CD4-positive, alpha-beta T cell (primary cell): ENCODE results near the gene SOX8. TPM values are rescaled to one million over a fixed set of nuclear protein-coding genes. Genes with fewer than 3 reads are reported as not detected.

Experiments
- ATAC-seq: fragments of 200-7000 bp; cut with Tn5 transposase; one replicate; pipeline ENCODE4 v1.10.0; 2022; ENCODE audit warnings: mild to moderate bottlenecking; ENCODE audit not compliant: poor library complexity
- CTCF ChIA-PET: fragments of 350-600 bp; sonication (Branson Sonifier 250); formaldehyde crosslinking; loops from one replicate; lab custom pipeline; 2021; ENCODE audit warnings: antibody characterized with exemption, inconsistent platforms; lab: Charles Lee
- POLR2A ChIA-PET: fragments of 350-600 bp; sonication (Branson Sonifier 250); formaldehyde crosslinking; loops from one replicate; lab custom pipeline; 2021; ENCODE audit warnings: antibody characterized with exemption, inconsistent platforms; lab: Charles Lee
- DNase-seq, 14 experiments: peaks; one replicate each; pipeline ENCODE4 v3.0.0-alpha.2; 2013 to 2020; ENCODE audit warnings: mixed read lengths in 2 of 14
- H3K27ac ChIP-seq, 2 donors: one replicate each; pipeline versions ENCODE4 v1.5.1 to v1.7.0; 2013; ENCODE audit warnings: low read length in 2 of 2, low read depth in 1 of 2, mild to moderate bottlenecking in 1 of 2
- H3K27me3 ChIP-seq, 2 experiments: 1 replicate in 1 of 2; 2 replicates in 1 of 2; pipeline versions ENCODE4 v1.6.1 to v1.7.0; 2013; ENCODE audit warnings: low read length in 2 of 2, control low read depth in 1 of 2, mild to moderate bottlenecking in 1 of 2, moderate library complexity in 1 of 2; ENCODE audit not compliant: insufficient read depth in 2 of 2, control insufficient read depth in 1 of 2
- H3K36me3 ChIP-seq: one replicate; pipeline ENCODE4 v1.6.1; 2013; ENCODE audit warnings: low read length, control low read depth; ENCODE audit not compliant: insufficient read depth
- H3K4me1 ChIP-seq: one replicate; pipeline ENCODE4 v1.6.1; 2013; ENCODE audit warnings: low read length, control low read depth; ENCODE audit not compliant: insufficient read depth
- H3K4me3 ChIP-seq: one replicate; pipeline ENCODE4 v1.5.1; 2013; ENCODE audit warnings: mild to moderate bottlenecking, low read length, moderate library complexity
- H3K9me3 ChIP-seq, 2 experiments: 1 replicate in 1 of 2; 2 replicates in 1 of 2; pipeline versions ENCODE4 v1.6.1 to v1.7.0; 2013; ENCODE audit warnings: low read length in 2 of 2, mild to moderate bottlenecking in 2 of 2, control low read depth in 1 of 2, moderate library complexity in 1 of 2; ENCODE audit not compliant: control insufficient read depth in 1 of 2, insufficient read depth in 1 of 2
- H3K27ac Mint-ChIP-seq: one replicate; pipeline ENCODE4 v1.8.0; 2020; ENCODE audit warnings: mixed read lengths
- H3K27me3 Mint-ChIP-seq: one replicate; pipeline ENCODE4 v1.8.0; 2021; ENCODE audit warnings: mixed read lengths
- H3K36me3 Mint-ChIP-seq: one replicate; pipeline ENCODE4 v1.8.0; 2021; ENCODE audit warnings: low read depth, mixed read lengths
- H3K4me1 Mint-ChIP-seq: one replicate; pipeline ENCODE4 v1.8.0; 2021; ENCODE audit warnings: low read depth, mixed read lengths
- H3K4me3 Mint-ChIP-seq: one replicate; pipeline ENCODE4 v1.8.0; 2020; ENCODE audit warnings: mild to moderate bottlenecking, mixed read lengths
- H3K9me3 Mint-ChIP-seq: one replicate; pipeline ENCODE4 v1.8.0; 2020; ENCODE audit warnings: mixed read lengths
- CTCF ChIP-seq: fragments of 200-600 bp; IDR thresholded peaks from one replicate; pipeline ENCODE4 v1.8.0; 2022; ENCODE audit warnings: antibody characterized with exemption, mild to moderate bottlenecking
- intact Hi-C, 2 experiments: fragments of 100-400 bp; cut with DNase I in 1 of 2; cut with micrococcal nuclease in 1 of 2; formaldehyde crosslinking; loops; one replicate each; pipeline versions ENCODE4 v1.15.1 to v1.9.0; 2023 to 2025; cut with DNase I, micrococcal nuclease
- total RNA-seq, 174 experiments: library from RNA in 2 of 174; stranded (reverse) in 2 of 174; gene quantifications; one replicate each; pipeline ENCODE4 v1.2.3 and lab custom pipeline; 2021 to 2026

The SOX8 gene
- total RNA-seq, 2 experiments from 2014 or later: 1.4 to 2.3 TPM

- no peaks in the 10 kb centered on the region for H3K9me3 Mint-ChIP-seq
- ChIA-PET POLR2A (interaction anchor here (4.6 to 7.0 kb wide), 2 partner anchors 13 to 19 kb away, joined by 49 to 78 read pairs; no protein-coding TSS in a partner anchor), CTCF (no interaction called here)
- Histone ChIP-seq H3K36me3 (no peaks in the 10 kb centered on the region), H3K27me3 (peaks cover 0 to 10% of the 10 kb centered on the region in 2 experiments), H3K4me1 (peaks cover 29% of the 10 kb centered on the region), H3K27ac (no peak overlapping the region), H3K4me3 (no peak overlapping the region), H3K9me3 (no peaks in the 10 kb centered on the region)
- no peak for DNase-seq
- TF ChIP-seq CTCF: no peak
- peak overlapping the region; percentile 79 for H3K4me3 Mint-ChIP-seq
- H3K27ac Mint-ChIP-seq: no peak overlapping the region
- H3K4me1 Mint-ChIP-seq: peaks cover under 1% of the 10 kb centered on the region
- intact Hi-C loops: no loop called here
- no peaks in the 10 kb centered on the region for H3K27me3 Mint-ChIP-seq
- H3K36me3 Mint-ChIP-seq: no peaks in the 10 kb centered on the region
- ATAC-seq: no peak
Measured at GRCh38 chr16:983044-984030, 1.8 kb downstream of the SOX8 start.

- Mint-ChIP-seq H3K4me3 (no peak overlapping the region), H3K36me3 (no peaks in the 10 kb centered on the region), H3K27ac (no peak overlapping the region), H3K27me3 (no peaks in the 10 kb centered on the region), H3K9me3 (no peaks in the 10 kb centered on the region), H3K4me1 (no peaks in the 10 kb centered on the region)
- Histone ChIP-seq H3K27ac (no peak overlapping the region), H3K4me1 (peaks cover 27% of the 10 kb centered on the region), H3K36me3 (no peaks in the 10 kb centered on the region), H3K9me3 (no peaks in the 10 kb centered on the region), H3K27me3 (peaks cover 0 to 10% of the 10 kb centered on the region in 2 experiments), H3K4me3 (no peak overlapping the region)
- DNase-seq (no peak), ATAC-seq (no peak)
- POLR2A ChIA-PET: interaction anchor here (7.0 kb wide), 1 partner anchor 12 kb away, joined by 78 read pairs; no protein-coding TSS in a partner anchor
- no peak for TF ChIP-seq CTCF
- CTCF ChIA-PET: no interaction called here
- intact Hi-C loops: no loop called here
Measured at GRCh38 chr16:984121-984694, 2.6 kb downstream of the SOX8 start.

- no peak for TF ChIP-seq CTCF
- Histone ChIP-seq H3K36me3 (no peaks in the 10 kb centered on the region), H3K27ac (no peak overlapping the region), H3K27me3 (peaks cover 0 to 4% of the 10 kb centered on the region in 2 experiments), H3K4me1 (peaks cover 20% of the 10 kb centered on the region), H3K4me3 (no peak overlapping the region), H3K9me3 (no peaks in the 10 kb centered on the region)
- Mint-ChIP-seq H3K9me3 (no peaks in the 10 kb centered on the region), H3K4me1 (no peaks in the 10 kb centered on the region), H3K27ac (no peak overlapping the region), H3K4me3 (no peak overlapping the region), H3K36me3 (no peaks in the 10 kb centered on the region), H3K27me3 (no peaks in the 10 kb centered on the region)
- DNase-seq (no peak), ATAC-seq (no peak)
- POLR2A ChIA-PET: interaction anchor here (7.0 kb wide), 1 partner anchor 12 kb away, joined by 78 read pairs; no protein-coding TSS in a partner anchor
- intact Hi-C loops: no loop called here
- CTCF ChIA-PET: no interaction called here
Measured at GRCh38 chr16:984736-985636, 3.4 kb downstream of the SOX8 start.
